Measurements from ENCODE around the gene EIF6.
A peak's percentile ranks its signal among the peaks of the same experiment; 100 is the strongest.
"Not testable (repeated sequence)": the region's sequence is repeated elsewhere in the genome, so short reads cannot be mapped to it uniquely, and the experiment has no call there.

Gene EIF6

GRCh38 chr20:35277531-35278395 lies 6.8 kb downstream of the EIF6 start, which contains the start of gene MMP24OS:
MMP24OS (minus strand) TSS chr20:35278122; CDS start chr20:35277929, 193 bp downstream.
- DNase-seq (ENCODE audit: low spot score): peak; percentile 93

- no peak for DNase-seq (ENCODE audit: low spot score)
Measured at GRCh38 chr20:35277127-35277526, 7.4 kb downstream of the EIF6 start.

- no peak for DNase-seq (ENCODE audit: low spot score)
Measured at GRCh38 chr20:35276408-35276807, 8.2 kb downstream of the EIF6 start.

GRCh38 chr20:35275741-35276251 lies 8.8 kb downstream of the EIF6 start:
- DNase-seq (ENCODE audit: low spot score): no peak

GRCh38 chr20:35274172-35275092 lies 10.1 kb downstream of the EIF6 start:
- no peak for DNase-seq (ENCODE audit: low spot score)

DNA sequence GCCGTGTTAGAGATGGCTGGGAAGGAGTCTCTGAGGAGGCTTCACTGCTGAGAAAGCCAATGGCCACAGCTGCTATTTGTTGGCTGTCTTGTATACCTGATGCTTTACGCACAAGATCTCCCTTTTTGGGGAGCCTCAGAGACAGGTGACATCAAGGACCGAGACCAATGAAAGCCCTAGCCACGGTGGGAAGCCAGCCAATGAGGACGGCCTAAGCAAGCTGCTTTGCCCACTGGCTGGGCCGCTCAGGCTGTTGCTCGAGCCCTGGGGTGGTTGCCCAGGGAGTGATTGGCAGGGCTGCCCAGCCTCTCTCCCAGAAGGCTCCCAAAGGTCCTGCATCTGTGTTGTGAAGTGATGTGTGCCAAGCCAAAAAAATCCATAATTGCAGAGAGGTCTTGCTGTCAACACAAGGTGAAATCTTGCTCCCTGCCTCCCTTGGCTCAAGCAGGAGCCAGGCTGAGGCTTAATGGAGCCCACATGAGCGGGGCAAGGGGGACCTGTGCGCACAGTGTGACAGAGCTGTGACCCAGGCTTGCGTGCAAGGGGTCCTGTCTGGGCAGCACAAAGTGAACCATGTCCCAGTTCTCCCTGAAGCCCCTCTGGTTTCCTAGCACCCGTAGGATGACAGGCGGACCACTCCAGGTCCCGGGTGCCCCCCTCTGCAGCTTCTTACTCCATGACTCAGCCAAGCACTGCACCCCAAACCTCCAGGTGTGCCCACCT lies 11.0 kb downstream of the EIF6 start:
- DNase-seq (ENCODE audit: low spot score): no peak

DNA sequence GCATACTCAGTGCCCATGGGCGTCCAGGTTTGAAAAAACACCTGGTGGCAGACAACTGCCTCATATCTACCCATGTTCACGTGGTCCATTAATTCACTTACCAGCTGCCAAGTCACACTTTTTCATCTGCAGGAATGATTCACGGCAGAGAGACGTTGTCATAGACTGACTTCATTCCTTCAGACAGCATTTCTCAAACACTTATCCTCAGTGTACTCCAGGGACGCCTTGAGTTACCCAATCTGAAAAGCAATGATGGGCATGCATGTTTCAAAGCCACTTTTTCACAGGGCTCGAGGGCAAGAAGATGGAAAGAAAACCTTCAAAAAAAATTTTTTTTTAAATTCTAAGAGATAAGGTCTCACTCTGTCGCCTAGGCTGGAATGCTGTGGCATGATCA lies 12.7 kb downstream of the EIF6 start:
- no peak for DNase-seq (ENCODE audit: low spot score)

GRCh38 chr20:35271073-35271882 lies 13.3 kb downstream of the EIF6 start:
- no peak for DNase-seq (ENCODE audit: low spot score)

GRCh38 chr20:35270021-35270902 lies 14.3 kb downstream of the EIF6 start:
- no peak for DNase-seq (ENCODE audit: low spot score)

- DNase-seq (ENCODE audit: low spot score): peak; percentile 51
Measured at GRCh38 chr20:35269055-35269781, 15.4 kb downstream of the EIF6 start.

DNA sequence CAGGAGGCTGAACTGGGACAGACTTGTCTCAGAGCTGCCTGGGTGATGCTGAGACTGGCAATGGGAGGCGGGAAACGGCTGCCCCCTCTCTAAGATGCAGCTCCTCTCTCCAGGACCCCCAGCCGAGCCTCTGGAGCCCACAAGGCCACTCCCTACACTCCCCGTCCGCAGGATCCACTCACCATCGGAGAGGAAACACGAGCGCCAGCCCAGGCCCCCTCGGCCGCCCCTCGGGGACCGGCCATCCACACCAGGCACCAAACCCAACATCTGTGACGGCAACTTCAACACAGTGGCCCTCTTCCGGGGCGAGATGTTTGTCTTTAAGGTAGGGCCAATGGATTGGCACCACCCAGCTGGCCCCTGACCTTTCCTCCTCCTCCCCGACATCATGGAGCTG lies 17.5 kb downstream of the EIF6 start:
- DNase-seq (ENCODE audit: low spot score): no peak

- DNase-seq (ENCODE audit: low spot score): no peak
Measured at GRCh38 chr20:35264755-35265154, 19.8 kb downstream of the EIF6 start.

DNA sequence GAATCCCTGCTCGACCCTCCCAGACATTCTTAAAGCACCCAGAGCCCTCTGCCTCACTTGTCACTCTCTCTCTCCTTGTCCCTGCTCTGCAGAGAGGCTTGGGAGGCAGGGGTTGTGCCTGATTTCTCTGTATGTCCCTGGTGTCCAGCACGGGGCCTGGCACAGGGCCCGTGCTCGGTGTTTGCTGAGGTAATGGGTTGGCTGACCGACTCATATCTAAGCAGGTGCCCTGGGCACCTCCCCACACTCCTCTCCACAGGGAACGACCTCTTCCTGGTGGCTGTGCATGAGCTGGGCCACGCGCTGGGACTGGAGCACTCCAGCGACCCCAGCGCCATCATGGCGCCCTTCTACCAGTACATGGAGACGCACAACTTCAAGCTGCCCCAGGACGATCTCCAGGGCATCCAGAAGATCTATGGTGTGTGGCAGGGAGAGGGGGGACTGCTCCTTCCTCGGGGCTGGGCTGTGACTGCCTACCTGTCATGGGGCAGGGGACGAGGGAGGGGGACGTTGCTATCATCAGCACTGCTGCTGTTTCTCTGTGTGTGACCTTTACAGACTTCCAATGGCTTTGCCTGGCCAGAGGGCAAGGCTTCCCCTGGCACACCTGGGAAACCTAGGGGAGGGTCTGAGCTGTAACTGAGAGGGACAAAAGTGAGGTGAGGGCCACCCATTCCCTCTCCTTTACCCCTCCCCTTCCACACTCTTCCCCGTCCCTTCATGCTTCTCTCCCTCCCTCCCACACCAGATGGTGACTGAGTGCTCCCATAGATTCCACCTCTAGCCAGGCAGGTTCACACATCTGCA lies 20.8 kb downstream of the EIF6 start:
- DNase-seq (ENCODE audit: low spot score): no peak

DNA sequence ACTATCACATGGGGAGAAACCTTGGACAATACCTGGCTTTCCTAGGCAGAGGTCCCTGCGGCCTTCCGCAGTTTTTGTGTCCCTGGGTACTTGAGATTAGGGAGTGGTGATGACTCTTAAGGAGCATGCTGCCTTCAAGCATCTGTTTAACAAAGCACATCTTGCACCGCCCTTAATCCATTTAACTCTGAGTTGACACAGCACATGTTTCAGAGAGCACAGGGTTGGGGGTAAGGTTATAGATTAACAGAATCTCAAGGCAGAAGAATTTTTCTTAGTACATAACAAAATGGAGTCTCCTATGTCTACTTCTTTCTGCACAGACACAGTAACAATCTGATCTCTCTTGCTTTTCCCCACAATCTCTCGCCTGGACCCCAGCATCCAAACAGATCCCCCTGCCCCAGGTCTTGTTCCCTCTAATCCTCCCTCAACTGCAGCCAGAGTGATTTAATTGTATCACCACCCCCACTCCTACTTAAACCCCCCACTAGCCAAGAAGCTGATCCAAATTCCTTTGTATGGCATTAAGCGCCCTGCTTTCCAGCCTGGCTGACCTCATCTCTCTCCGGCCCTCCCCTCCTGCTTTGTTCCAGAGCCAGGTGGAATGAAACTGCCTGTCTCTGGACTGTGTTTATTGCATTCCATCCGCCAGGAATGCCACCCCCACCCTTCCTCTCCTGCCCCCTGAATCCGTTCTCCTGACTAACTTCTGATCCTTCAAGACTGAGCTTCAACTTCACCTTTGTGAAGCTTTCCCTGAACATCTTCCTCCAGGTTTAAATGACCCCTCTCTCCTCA lies 21.6 kb downstream of the EIF6 start:
- not testable (repeated sequence) for DNase-seq (ENCODE audit: low spot score)

GRCh38 chr20:35262321-35262720 lies 22.3 kb downstream of the EIF6 start:
- DNase-seq (ENCODE audit: low spot score): not testable (repeated sequence)

DNA sequence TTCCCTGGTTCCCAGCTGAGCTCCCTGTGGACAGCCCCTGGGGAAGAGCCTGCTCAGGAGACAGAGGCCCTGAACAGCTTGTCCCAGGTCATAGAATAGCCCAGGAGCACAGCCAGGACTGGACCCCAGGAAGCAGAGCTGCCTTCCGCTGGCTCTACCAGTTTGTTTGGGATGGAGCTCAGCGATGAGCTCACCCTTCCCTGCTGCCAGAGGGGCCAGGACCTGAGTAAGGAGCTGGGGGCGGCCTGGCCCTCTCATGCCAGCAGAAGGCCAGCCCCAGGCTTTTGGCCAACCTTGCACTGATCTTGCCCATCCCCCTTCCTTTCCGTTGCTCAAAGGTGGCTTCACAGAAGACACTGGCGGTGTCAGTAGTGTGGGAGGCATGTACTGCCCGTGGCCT lies 24.1 kb downstream of the EIF6 start:
- DNase-seq (ENCODE audit: low spot score): no peak

- DNase-seq (ENCODE audit: low spot score): no peak
Measured at GRCh38 chr20:35257175-35257909, 27.2 kb downstream of the EIF6 start.
